ENCODE results near the gene MYO15B.

The MYO15B gene

DNA sequence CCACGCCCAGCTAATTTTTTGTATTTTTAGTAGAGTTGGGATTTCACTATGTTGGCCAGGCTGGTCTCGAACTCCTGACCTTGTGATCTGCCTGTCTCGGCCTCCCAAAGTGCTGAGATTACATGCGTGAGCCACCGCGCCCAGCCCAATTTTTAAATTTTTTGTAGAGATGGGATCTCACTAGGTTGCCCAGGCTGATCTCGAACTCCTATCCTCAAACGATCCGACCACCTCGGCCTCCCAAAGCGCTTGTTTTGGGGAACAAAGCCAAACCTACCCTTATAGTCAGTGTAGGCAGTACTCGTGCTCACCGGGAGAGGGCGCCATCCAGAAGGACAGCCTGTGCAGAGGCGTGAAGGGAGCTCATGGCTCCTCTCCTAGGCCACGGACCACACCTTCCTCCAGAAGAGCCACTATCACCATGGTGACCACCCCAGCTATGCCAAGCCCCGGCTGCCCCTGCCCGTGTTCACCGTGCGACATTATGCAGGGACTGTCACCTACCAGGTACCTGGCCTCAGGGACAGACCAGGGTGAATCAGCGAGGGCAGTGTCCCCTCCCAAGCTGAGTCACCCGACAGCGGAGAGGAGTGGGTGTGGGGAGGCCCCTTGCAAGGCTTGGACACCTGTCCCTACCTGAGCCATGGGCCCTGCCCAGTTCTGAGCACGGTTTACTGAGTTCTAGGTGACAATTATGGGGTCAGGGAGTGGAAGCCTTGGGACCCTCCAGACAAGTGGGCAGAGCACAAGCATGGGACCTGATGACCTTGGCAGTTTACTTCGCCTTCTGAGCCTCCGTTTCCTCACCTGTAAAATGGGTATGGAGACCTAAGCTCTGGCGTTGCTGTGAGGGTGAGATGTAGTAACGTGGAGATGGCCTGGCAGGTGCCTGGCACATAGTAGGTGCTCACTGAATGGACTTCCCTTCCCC lies 13.7 kb downstream of the MYO15B start:
- peak; percentile 29 to 40 for DNase-seq (ENCODE audit: low read depth in 1 of 2, low spot score in 1 of 2)

DNA sequence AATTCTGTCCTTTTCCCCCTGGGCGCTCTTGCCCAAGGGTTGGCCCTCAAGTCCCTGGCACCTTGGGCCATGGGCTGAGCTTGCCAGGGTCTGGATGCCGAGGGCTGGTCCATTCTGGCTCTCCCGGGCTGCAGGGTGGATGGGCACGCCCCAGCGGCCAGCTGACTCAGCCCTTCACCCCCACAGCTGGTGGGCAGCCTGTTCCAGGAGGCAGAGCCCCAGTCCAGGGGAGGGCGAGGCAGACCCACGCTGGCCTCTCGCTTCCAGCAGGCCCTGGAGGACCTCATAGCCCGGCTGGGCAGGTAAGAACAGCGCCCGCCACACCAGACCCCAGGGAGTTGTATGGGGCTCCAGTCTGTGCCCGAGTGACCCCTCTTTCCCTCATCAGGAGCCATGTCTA lies 15.0 kb downstream of the MYO15B start:
- DNase-seq (ENCODE audit: low read depth in 1 of 2, low spot score in 1 of 2) = no peak

DNA sequence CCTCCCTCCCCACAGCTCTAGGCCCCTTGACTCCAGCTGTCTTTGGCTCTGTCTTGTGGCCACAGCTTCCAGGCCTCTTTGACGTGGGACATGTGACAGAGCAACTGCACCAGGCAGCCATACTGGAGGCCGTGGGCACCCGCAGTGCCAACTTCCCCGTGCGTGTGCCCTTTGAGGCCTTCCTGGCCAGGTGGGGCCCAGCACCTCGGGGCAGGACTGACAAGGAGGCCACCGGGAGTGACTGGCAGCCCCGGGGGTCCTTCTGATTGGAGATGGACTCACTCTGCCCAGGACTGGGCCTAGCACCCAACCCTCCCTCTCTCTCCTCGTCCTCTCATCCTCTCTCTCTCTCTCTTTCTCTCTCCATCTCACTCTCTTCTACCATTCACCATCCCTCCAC lies 15.5 kb downstream of the MYO15B start:
- DNase-seq (ENCODE audit: low read depth in 1 of 2, low spot score in 1 of 2) = no peak

DNA sequence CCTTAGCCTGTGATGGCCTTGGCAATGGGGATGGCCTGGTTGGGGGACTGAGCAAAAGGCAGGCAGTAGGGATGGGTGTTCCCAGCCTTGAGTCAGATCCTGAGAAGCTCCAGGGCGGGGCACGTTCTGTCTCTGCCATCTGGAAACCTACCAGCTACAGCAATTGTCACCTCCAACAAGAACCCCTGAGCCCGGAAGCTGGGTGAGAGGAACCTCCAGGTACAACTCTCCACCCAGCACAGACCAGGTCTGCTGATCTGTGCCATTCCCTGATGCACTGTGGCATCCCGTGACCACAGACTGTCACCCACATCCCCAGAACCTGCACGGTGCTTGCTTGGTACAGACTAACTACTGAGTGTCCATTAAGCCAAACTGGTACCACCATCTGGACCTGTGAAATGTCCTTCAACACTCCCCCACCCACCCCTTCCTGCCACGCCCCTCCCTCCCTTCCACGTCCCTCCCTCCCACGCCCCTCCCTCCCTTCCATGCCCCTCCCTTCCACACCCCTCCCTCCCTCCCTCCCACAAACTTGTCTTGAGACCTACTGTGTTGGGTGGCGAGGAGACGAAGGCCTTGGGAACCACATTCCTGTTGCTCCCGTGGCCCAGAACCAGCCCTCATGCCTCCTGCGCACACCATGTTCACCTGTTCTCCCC lies 16.6 kb downstream of the MYO15B start:
- no peak for DNase-seq (ENCODE audit: low read depth in 1 of 2, low spot score in 1 of 2)

DNA sequence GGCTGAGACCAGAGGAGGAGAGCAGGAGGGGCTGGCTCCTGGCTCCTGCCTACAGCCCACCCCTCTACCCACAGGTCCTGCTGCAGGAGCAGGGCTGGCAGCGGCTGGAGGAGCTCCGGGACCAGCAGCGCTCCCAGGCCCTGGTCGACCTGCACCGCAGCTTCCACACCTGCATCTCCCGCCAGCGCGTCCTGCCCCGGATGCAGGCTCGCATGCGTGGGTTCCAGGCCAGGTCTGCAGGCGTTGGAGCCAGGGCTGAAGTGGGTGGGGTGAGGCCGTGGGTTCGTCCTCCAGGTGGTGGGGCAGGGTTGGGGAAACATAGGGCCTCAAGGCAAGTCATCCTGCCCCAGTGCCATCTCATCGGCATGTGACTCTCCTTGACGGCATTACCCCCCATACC lies 18.2 kb downstream of the MYO15B start:
- no peak for DNase-seq (ENCODE audit: low read depth in 1 of 2, low spot score in 1 of 2)

DNA sequence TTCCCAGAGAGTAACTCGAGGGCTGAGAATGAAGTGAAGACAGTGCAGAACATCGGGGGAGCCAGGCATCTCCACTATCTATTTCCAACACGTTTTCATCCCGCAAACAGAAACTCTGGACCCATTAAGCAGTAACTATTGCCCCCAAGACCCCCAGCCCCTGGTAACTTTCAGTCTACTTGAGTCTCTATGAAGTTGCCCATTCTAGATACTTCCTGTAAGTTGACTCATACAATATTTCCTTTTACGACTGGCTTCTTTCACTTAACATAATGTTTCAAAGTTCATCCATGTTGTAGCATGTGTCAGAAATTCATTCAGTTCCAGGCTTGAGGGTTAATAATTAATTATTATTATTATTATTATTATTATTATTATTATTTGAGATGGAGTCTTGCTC lies 19.5 kb downstream of the MYO15B start:
- DNase-seq (ENCODE audit: low read depth in 1 of 2, low spot score in 1 of 2) = no peak

DNA sequence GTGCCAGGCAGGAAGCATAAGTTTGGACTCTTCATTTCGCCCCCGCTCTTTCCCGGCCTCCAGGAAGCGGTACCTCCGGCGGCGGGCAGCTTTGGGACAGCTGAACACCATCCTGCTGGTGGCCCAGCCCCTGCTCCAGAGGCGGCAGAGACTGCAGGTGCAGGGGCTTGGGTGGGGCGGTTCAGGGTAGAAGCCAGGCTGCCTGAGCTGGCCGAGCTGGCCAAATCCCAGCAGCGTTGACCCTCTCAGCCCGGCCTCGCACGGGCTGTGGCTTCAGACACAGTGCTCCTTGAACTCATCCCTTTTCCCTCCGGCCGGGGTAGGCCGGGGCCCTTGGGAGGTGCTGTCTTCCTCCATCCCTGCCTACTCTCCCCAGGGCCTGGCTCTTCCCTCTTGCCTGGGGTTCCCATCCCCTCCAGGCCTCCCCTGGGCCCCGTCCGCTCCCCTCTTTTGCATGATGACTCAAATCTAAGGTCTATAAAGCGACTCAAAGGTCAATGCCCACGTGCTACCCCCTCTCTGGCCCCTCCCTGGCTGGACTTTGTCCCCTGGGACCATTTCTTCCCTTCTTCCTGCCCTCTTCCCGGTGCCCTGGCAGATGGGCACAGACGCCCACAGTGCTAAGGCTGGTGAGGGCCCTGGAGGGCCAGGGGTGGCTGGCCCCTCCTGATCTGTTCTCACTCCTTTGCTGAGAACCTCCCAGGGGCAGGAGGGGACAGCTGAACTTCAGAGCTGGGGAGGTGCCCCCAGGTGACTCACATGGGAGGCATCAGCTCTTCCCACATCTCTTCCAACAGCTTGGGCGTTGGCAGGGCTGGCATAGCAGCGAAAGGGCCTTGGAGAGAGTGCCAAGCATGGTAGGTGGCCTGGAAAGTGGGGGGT lies 22.7 kb downstream of the MYO15B start:
- DNase-seq (ENCODE audit: low read depth in 1 of 2, low spot score in 1 of 2) = no peak

DNA sequence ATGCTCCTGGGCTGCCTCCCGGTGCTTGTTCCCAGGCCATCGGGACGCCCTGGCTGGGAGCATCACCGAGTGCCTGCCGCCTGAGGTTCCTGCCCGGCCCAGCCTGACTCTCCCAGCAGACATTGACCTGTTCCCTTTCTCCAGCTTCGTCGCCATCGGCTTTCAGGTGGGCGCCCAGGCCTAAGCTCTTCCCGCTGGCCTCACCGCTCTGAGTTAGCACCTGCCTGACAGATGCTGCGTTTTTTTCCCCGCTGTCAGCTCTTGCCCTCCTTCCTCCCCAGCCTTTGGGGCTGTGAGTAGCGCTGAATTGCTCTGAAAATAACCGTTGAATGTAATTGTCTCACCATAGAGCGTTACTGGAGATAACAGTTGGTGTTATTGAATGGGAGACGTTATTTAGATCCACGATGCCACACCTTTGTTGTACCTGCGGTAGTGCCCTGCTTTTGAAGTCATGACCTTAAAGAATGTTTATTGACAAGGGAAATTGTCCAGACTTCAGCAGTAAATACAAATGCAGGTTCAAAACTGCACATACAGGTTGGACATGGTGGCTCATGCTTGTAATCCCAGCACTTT lies 24.3 kb downstream of the MYO15B start:
- DNase-seq (ENCODE audit: low read depth in 1 of 2, low spot score in 1 of 2) = no peak

DNA sequence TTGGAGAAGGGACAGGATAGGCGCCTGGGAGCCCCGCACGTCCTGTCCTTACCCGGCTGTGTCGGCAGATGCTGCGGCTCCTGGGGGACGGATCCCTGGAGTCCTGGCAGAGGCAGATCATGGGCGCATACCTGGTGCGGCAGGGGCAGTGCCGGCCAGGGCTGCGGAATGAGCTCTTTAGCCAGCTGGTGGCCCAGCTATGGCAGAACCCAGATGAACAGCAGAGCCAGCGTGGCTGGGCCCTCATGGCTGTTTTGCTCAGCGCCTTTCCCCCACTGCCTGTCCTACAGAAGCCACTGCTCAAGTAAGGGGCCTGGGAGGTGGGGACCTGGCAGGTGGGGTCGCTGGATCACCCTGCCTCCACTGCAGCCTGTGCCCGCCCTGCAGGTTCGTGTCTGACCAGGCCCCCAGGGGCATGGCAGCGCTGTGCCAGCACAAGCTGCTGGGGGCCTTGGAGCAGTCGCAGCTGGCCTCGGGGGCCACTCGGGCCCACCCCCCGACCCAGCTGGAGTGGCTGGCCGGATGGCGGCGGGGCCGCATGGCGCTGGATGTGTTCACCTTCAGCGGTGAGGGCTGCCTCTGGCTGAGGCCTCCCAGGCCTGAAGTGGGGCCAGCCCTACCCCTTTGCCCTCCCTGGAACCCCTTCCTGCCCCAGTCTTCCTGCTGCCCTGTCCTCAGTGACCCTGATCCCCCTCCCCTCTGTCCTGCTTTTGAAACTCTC lies 25.5 kb downstream of the MYO15B start:
- DNase-seq (ENCODE audit: low read depth in 1 of 2, low spot score in 1 of 2) = no peak

DNA sequence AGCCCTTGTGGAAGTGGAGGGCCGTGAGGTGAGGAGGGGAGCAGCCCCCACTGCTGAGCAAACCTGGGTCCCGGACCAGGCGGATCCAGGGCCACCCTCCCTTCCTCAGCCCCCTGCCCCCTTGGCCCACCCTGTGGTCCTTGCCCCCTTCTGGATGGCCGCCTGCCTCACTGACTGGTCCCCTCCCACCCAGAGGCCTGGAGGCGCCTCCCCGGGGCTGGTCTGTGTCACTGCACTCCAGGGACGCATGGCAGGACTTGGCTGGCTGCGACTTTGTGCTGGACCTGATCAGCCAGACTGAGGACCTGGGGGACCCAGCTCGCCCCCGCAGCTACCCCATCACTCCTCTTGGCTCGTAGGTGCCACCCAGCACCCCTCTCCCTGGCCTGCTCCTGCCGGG lies 26.4 kb downstream of the MYO15B start:
- no peak for DNase-seq (ENCODE audit: low read depth in 1 of 2, low spot score in 1 of 2)

DNA sequence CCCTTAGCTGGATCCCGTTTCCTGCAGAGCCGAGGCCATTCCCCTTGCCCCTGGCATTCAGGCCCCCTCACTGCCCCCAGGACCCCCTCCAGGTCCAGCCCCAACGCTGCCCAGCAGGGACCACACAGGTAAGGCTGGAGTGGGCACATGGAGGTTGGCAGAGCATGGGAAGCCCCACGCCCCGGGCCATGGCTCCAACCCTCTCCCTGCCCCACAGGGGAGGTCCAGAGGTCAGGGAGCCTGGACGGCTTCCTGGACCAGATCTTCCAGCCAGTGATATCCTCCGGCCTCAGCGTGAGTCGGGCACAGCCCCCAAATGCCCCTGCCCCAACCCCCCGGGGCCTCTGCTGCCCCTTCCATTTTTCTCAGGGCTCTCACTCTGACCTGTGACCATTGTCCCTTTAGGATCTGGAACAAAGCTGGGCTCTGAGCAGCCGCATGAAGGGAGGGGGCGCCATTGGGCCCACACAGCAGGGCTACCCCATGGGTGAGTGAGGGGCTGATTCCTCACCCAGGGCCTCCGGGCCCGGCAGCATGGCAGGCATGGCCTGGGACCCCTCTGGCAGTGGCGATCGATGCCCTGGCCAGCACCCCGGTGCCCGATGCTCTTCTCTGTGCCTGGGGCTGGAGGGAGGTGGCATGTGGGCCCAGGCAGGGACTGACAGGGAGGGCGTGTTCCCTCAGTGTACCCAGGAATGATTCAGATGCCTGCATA lies 27.1 kb downstream of the MYO15B start:
- DNase-seq (ENCODE audit: low read depth in 1 of 2, low spot score in 1 of 2) = no peak

DNA sequence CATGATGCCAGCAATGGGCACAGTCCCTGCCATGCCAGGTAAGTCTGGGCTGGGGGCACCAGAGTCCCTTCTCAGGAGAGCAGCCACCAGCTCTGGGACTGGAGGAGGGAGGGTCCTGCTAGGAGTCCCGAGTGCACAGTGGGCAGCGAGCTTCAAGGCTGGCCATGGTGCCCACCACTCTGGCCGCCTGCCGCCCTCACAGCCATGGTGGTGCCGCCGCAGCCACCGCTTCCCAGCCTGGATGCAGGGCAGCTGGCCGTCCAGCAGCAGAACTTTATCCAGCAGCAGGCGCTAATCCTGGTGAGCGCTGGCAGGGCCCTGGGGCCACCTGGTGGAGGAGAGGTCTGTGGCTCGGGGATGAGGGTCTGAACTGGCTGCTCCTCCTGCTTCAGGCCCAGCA lies 27.7 kb downstream of the MYO15B start:
- DNase-seq (ENCODE audit: low read depth in 1 of 2, low spot score in 1 of 2) = no peak

DNA sequence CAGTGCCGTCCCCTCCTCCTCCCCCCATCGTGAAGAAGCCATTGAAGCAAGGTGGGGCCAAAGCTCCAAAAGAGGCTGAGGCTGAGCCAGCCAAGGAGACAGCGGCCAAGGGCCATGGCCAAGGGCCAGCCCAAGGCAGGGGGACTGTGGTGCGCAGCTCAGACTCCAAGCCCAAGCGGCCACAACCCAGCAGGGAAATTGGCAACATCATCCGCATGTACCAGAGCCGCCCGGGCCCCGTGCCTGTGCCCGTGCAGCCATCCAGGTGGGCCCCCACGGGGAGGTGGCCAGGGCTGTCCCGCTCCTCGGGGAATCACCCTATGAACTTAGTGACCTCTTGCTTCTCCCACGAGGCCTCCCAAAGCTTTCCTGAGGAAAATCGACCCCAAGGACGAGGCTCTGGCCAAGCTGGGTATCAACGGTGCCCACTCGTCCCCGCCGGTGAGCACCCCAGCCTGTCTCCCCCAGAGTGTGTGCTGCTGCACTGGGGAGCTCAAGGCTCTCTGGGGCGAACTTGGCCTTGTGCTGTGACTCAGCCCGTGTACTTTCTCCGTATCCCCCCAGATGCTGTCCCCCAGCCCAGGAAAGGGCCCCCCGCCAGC lies 29.0 kb downstream of the MYO15B start:
- no peak for DNase-seq (ENCODE audit: low read depth in 1 of 2, low spot score in 1 of 2)

DNA sequence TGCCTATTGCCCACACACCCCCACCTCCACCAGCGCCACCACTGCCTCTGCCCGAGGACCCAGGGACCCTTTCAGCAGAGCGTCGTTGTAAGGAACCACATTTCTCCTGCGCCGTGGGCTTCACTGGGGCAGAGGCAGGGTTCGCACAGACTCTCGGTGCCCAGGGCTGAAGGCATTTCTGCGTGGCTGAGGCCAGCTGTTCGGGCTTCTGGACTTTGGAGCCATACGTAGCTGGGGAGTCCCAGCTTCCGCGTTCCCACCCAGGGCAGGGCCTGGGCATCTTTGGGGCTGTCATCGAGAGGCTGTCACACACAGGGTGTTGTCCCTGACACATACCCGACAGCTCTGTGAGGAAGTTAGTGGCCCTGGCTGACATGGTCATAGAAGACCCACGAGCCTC lies 29.6 kb downstream of the MYO15B start:
- DNase-seq (ENCODE audit: low read depth in 1 of 2, low spot score in 1 of 2) = no peak

DNA sequence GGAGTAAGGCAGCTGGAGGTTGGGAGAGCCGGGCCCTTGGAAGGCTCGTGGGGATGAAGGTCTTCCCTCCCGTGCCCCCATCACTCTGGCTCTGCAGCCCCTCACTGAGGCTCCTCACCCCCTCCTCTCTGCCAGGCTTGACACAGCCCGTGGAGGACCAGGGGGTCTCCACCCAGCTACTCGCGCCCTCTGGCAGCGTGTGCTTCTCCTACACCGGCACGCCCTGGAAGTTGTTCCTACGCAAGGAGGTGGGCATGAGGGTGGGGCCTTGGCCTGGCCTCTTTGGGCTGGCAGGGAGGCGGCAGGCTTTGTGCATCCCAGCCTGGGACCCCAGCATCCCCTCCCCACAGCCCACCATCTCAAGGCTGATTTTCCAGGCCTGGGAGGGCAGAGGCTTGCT lies 30.1 kb downstream of the MYO15B start:
- no peak for DNase-seq (ENCODE audit: low read depth in 1 of 2, low spot score in 1 of 2)

DNA sequence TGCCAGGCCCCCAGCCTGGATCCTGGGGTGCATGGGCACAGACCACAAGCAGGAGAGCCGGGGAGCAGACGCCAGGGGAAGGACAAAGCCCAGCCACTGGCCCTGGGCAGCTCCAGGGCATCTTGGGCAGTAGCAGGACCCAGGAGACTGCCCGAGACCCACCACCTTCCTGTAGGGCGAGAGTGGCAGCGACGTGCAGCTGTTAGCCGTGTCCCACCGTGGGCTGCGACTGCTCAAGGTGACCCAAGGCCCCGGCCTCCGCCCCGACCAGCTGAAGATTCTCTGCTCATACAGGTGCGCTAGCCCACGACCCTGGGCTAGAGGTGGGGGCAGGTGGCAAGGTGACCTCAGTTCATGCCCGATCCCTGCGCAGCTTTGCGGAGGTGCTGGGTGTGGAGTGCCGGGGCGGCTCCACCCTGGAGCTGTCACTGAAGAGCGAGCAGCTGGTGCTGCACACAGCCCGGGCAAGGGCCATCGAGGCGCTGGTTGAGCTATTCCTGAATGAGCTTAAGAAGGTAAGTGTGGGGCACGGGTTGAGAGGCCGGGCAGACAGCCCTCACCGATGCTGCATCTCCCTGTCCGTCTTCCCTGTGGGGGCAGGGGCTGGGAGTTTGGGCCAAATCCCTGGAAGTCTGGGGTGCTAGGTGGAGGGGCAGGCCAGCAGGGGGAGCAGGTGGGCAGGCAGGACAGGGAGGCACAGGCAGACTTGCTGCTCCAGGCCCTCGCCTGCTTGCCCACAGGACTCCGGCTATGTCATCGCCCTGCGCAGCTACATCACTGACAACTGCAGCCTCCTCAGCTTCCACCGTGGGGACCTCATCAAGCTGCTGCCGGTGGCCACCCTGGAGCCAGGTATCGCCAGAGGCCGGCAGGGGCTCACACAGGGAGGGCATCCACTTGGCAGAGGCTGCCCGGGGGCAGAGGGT lies 32.2 kb downstream of the MYO15B start:
- no peak for DNase-seq (ENCODE audit: low read depth in 1 of 2, low spot score in 1 of 2)

DNA sequence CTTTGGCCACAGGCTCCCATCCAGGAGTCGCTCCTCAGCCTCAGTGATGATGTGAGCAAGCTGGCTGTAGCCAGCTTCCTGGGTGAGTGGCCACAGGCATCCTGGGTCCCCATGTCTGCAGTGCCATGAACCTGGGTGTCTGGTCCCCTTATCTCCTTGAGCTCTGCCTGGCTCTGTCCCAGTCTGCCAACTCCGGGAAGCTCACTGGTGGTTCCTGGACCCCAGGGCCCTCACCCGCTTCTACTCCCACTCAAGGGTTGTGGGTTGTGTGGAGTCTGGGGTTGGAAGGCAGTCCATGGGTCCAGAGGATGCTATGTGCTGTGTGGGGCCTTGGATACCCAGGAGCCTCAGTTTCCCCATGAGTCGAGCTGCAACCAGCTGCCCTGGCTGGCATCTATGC lies 33.9 kb downstream of the MYO15B start:
- DNase-seq (ENCODE audit: low read depth in 1 of 2, low spot score in 1 of 2) = no peak

DNA sequence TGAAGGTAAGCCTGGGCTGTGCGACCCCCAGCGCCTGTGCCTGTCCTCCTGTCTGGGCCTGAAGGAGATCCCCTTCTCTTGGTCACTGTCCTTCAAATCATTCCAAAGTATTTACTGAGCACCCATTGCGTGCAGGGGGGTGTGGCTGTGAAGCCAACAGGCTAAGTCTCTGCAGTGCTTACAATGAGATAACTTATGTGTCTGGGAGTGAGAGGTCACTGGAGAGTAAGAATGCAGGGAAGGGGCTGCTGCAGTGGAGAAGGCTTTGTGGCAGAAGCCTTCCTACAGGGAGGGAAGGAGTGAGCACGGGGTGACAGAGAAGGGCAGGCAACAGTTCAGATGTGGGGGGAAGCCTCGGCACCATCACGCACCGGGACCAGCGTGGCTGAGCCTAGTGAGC lies 34.5 kb downstream of the MYO15B start:
- no peak for DNase-seq (ENCODE audit: low read depth in 1 of 2, low spot score in 1 of 2)
